BJ (cell line): ENCODE measurements around the gene METAP2. TPM values are rescaled to one million over a fixed set of nuclear protein-coding genes. Genes with fewer than 3 reads are reported as not detected.

Experiments used
- CTCF ChIA-PET: fragments of 350-600 bp; formaldehyde crosslinking; extraction: SDS; loops from one replicate; lab custom pipeline; 2021; ENCODE audit warnings: antibody characterized with exemption, inconsistent platforms; lab: Yijun Ruan, JAX
- POLR2A ChIA-PET: fragments of 300-600 bp; sonication (Branson Sonifier 250); formaldehyde crosslinking; extraction: SDS; loops from one replicate; lab custom pipeline; 2021; ENCODE audit warnings: antibody characterized with exemption; lab: Charles Lee
- DNase-seq: peaks from one replicate; pipeline ENCODE4 v3.0.0-alpha.2; 2011; ENCODE audit warnings: low read depth
- H3K27me3 ChIP-seq: 2 replicates; pipeline ENCODE4 v1.6.0; 2011; ENCODE audit warnings: low read length; ENCODE audit not compliant: control insufficient read depth, insufficient read depth
- H3K36me3 ChIP-seq: 2 replicates; pipeline ENCODE4 v1.5.1; 2011; ENCODE audit warnings: low read length; ENCODE audit not compliant: control insufficient read depth, insufficient read depth
- H3K4me3 ChIP-seq: 2 replicates; pipeline ENCODE4 v1.5.1; 2011; ENCODE audit warnings: low read depth, mild to moderate bottlenecking, control low read depth, low read length
- polyA plus RNA-seq: library from polyadenylated mRNA; depleted of rRNA; stranded (reverse); fragments of >200 nt; gene quantifications from 2 replicates; pipeline ENCODE4 v1.2.3, GENCODE V29; 2011
- TF ChIP-seq, protein P1 (sequence below): IDR thresholded peaks from 2 replicates; pipeline ENCODE4 v1.5.1; 2011; ENCODE audit warnings: low read depth, mild to moderate bottlenecking, control low read depth, inconsistent platforms, low read length, moderate library complexity; ENCODE audit not compliant: insufficient read depth

The METAP2 gene
- polyA plus RNA-seq, 1 experiment: 32.2 TPM

DNA sequence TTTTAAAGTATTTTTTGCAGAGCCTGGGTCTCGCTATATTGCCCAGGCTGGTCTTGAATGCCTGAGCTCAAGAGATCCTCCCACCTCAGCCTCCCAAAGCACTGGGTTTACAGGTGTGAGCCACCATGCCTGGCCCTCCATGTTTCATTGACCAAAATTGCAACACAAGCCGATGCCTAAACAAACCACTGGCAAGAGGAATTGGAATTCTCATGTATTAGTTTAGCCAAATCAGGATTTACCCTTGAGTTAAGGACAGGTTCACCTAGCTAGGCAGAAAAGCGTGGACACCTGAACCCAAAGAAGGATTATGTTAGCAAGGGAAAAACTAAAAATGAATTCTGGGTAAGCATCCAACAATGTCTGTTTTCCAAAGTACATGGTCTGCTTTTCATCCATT lies 14.6 kb upstream of the METAP2 start:
- ChIA-PET POLR2A (no interaction called here), CTCF (interaction anchor here (1.2 kb wide), 1 partner anchor 14 kb away, joined by 3 read pairs; the partner anchor contains the start of gene METAP2)
- no peak for DNase-seq
- Histone ChIP-seq H3K36me3 (no peaks in the 10 kb centered on the region), H3K4me3 (no peak overlapping the region), H3K27me3 (no peaks in the 10 kb centered on the region)
- TF ChIP-seq, protein P1, sequence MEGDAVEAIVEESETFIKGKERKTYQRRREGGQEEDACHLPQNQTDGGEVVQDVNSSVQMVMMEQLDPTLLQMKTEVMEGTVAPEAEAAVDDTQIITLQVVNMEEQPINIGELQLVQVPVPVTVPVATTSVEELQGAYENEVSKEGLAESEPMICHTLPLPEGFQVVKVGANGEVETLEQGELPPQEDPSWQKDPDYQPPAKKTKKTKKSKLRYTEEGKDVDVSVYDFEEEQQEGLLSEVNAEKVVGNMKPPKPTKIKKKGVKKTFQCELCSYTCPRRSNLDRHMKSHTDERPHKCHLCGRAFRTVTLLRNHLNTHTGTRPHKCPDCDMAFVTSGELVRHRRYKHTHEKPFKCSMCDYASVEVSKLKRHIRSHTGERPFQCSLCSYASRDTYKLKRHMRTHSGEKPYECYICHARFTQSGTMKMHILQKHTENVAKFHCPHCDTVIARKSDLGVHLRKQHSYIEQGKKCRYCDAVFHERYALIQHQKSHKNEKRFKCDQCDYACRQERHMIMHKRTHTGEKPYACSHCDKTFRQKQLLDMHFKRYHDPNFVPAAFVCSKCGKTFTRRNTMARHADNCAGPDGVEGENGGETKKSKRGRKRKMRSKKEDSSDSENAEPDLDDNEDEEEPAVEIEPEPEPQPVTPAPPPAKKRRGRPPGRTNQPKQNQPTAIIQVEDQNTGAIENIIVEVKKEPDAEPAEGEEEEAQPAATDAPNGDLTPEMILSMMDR: no peak

DNA sequence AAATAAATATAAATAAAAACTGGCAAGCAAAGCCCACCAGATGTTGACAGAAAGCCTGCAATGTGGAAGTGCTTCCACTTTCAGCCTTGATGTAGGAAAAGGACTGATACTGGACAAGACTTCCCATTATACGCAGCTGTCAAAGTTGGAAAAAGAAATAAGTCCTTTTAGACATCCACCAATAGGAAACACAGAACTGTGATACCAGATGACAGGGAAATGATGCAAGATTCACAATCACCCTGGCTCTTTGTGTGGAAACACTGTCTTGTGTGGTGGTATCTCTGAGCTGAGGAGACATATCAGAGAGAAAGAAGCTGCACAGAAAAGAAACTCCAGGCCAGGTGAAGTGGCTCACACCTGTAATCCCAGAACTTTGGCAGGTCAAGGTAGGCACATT lies 13.8 kb upstream of the METAP2 start:
- TF ChIP-seq, protein P1: no peak
- Histone ChIP-seq H3K4me3 (no peak overlapping the region), H3K27me3 (no peaks in the 10 kb centered on the region), H3K36me3 (no peaks in the 10 kb centered on the region)
- CTCF ChIA-PET: interaction anchor here (1.2 kb wide), 1 partner anchor 13 kb away, joined by 3 read pairs; the partner anchor contains the start of gene METAP2
- POLR2A ChIA-PET: interaction anchor here (0.6 kb wide), 1 partner anchor 552 kb away, joined by 3 read pairs; no protein-coding TSS in a partner anchor
- no peak for DNase-seq

DNA sequence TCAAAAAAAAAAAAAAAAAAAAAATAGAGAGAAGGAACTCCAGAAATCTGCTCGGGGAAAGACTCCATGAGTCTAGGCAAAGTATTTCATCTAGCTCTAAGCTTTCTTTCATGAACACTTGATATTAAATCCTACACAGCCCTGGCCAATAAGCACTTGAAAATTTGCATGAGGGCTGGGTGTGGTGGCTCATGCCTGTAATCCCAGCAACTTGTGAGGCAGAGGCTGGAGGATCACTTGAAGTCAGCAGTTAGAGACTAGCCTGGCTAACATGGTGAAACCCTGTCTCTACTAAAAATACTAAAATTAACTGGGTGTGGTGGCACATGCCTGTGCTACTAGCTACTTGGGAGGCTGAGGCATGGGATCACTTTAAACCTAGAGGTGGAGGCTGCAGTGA lies 13.1 kb upstream of the METAP2 start:
- DNase-seq: no peak
- ChIA-PET CTCF (interaction anchor here (1.3 kb wide), 1 partner anchor 12 kb away, joined by 3 read pairs; no protein-coding TSS in a partner anchor), POLR2A (no interaction called here)
- no peaks in the 10 kb centered on the region for H3K36me3 ChIP-seq
- no peaks in the 10 kb centered on the region for H3K27me3 ChIP-seq
- TF ChIP-seq, protein P1: no peak
- H3K4me3 ChIP-seq: no peak overlapping the region

- ChIA-PET CTCF (no interaction called here), POLR2A (no interaction called here)
- H3K4me3 ChIP-seq: no peak overlapping the region
- no peak for DNase-seq
- TF ChIP-seq, protein P1: no peak
- H3K27me3 ChIP-seq: no peaks in the 10 kb centered on the region
- no peaks in the 10 kb centered on the region for H3K36me3 ChIP-seq
These were observed 11.9 kb upstream of the METAP2 start for GRCh38 chr12:95462081-95462480.

- TF ChIP-seq, protein P1: no peak
- ChIA-PET POLR2A (no interaction called here), CTCF (no interaction called here)
- no peak for DNase-seq
- H3K36me3 ChIP-seq: no peaks in the 10 kb centered on the region
- H3K27me3 ChIP-seq: no peaks in the 10 kb centered on the region
- H3K4me3 ChIP-seq: no peak overlapping the region
These were observed 11.4 kb upstream of the METAP2 start for GRCh38 chr12:95462551-95462950.
